AG04449 (cell line): ENCODE measurements around the gene TMEM242.

Experiments used
- CTCF ChIA-PET: fragments of 350-600 bp; formaldehyde crosslinking; extraction: SDS; loops from one replicate; lab custom pipeline; 2021; ENCODE audit warnings: antibody characterized with exemption; lab: Yijun Ruan, JAX
- POLR2A ChIA-PET: fragments of 400-600, 350-600 bp; formaldehyde crosslinking; extraction: SDS; loops from one replicate; lab custom pipeline; 2020; ENCODE audit warnings: antibody characterized with exemption, inconsistent platforms; lab: Yijun Ruan, JAX
- DNase-seq: peaks from one replicate; pipeline ENCODE4 v3.0.0-alpha.2; 2010; ENCODE audit warnings: low read depth, low spot score
- H3K4me3 ChIP-seq: 2 replicates; pipeline ENCODE4 v1.5.1; 2011; ENCODE audit warnings: low read depth, mild to moderate bottlenecking, control low read depth, low read length
- CTCF ChIP-seq: IDR thresholded peaks from one replicate; pipeline ENCODE4 v1.5.1; 2011; ENCODE audit warnings: mild to moderate bottlenecking, moderate library complexity, low read length, control low read depth, inconsistent platforms; ENCODE audit not compliant: insufficient read depth; ENCODE audit errors: missing control alignments

The TMEM242 gene

DNA sequence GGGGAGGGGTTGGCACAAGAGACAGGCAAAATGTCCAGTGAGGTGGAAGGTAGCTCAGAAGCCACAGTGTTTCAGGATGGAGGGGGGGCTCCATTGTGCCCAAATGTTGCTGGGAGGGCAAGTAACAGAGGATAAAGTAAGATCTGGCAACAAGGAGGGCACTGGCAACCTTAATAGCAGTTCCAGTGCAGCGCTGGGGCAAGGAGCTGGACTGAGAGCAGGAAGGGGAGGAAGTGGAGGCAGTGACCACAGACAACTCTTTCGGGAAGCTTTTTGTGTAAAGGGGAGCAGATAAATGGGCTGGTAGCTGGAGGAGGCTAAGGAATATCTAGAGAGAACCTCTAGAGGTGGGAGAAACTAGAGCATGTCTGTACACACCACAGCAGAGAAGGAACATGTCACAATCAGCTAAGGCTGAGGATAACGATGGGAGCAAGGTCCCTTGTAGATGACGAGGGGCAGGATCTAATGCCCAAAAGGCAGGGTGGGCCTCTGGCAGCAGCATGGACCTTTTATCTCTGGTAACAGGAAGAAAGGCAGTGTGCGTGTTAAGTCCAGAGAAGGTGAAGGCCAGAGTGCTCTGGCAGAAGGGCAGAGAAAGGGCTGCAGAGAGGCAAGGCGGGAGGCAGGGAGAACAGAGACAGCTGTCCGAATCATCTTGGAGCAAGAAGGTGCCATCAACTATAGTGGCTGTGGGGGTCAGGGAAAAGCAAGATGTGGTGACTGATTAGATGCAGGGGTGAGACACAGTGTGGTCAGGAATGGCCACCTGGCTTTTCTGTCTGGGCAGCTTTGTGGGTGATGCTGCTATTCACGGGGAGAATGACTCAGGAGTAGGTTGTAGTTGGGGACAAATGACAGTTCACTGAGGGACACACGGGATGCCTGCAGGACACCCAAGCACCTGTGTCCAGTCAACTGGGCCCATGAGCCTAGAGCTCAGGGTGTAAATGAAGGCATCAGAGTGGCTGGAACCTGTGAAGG lies 17.4 kb downstream of the TMEM242 start:
- POLR2A ChIA-PET: no interaction called here
- no peak for DNase-seq

GRCh38 chr6:157304899-157305663 lies 18.2 kb downstream of the TMEM242 start:
- no peak overlapping the region for H3K4me3 ChIP-seq
- no peak for DNase-seq
- ChIA-PET POLR2A (no interaction called here), CTCF (interaction anchor here (1.0 to 2.1 kb wide), 3 partner anchors 10 to 30 kb away, joined by 3 to 5 read pairs (median 3); no protein-coding TSS in a partner anchor)
- no peak for TF ChIP-seq CTCF

More for the DNA sequence above, 17.4 kb downstream of the TMEM242 start:
- TF ChIP-seq CTCF: no peak
- H3K4me3 ChIP-seq: no peak overlapping the region
- CTCF ChIA-PET: interaction anchor here (1.0 to 1.1 kb wide), 2 partner anchors 9 to 31 kb away, joined by 3 read pairs; no protein-coding TSS in a partner anchor

DNA sequence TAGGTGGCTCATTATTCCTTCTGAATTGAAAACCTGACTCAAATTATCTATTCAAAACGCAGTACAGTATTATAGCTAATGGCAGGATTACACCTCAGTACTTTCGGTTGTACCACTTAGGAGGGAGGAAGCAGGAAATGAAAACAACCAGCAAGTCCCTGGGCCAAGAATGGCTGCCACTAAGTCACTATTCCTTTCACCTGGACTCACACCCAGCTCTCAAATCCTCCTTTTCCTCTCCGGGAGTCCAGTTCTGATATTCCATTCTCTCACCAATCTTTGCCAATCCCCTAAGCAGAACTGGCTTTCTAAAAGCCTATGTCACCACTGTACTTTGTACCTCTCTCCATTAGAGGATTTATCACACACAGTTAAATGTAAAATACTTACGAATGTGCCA lies 20.6 kb downstream of the TMEM242 start:
- no peak overlapping the region for H3K4me3 ChIP-seq
- DNase-seq: no peak
- POLR2A ChIA-PET: no interaction called here
- CTCF ChIA-PET: interaction anchor here (0.8 to 4.9 kb wide), 4 partner anchors 8 to 66 kb away, joined by 3 to 19 read pairs (median 4); no protein-coding TSS in a partner anchor
- TF ChIP-seq CTCF: no peak

- ChIA-PET POLR2A (no interaction called here), CTCF (interaction anchor here (1.6 to 4.9 kb wide), 2 partner anchors 11 to 25 kb away, joined by 5 to 19 read pairs; no protein-coding TSS in a partner anchor)
- no peak overlapping the region for H3K4me3 ChIP-seq
- no peak for TF ChIP-seq CTCF
- DNase-seq: no peak
Measured at GRCh38 chr6:157300436-157300835, 22.9 kb downstream of the TMEM242 start.

- TF ChIP-seq CTCF: no peak
- POLR2A ChIA-PET: no interaction called here
- DNase-seq: no peak
- CTCF ChIA-PET: interaction anchor here (1.6 to 4.9 kb wide), 2 partner anchors 10 to 25 kb away, joined by 5 to 19 read pairs; no protein-coding TSS in a partner anchor
- no peak overlapping the region for H3K4me3 ChIP-seq
Measured at GRCh38 chr6:157300006-157300405, 23.3 kb downstream of the TMEM242 start.
